Mesendoderm (in vitro differentiated cells): Measurements from ENCODE around the gene SMC1B.
A peak's percentile ranks its signal among the peaks of the same experiment; 100 is the strongest.
"Not testable (repeated sequence)": the region's sequence is repeated elsewhere in the genome, so short reads cannot be mapped to it uniquely, and the experiment has no call there.

ENCODE experiments used
- DNase-seq: peaks from one replicate; pipeline ENCODE4 v3.0.0; 2013
- H2AK5ac ChIP-seq: 2 replicates; pipeline ENCODE4 v1.6.1; 2013; ENCODE audit warnings: low read length, inconsistent platforms
- H2BK120ac ChIP-seq: 2 replicates; pipeline ENCODE4 v1.6.1; 2013; ENCODE audit warnings: low read depth, mild to moderate bottlenecking, low read length, moderate library complexity, mixed read lengths
- H2BK15ac ChIP-seq: replicated peaks from 2 replicates; pipeline ENCODE4 v1.6.1; 2013; ENCODE audit warnings: low read depth, mild to moderate bottlenecking, moderate library complexity
- H2BK5ac ChIP-seq: 2 replicates; pipeline ENCODE4 v1.6.1; 2013; ENCODE audit warnings: low read length, inconsistent platforms
- H3K18ac ChIP-seq: 2 replicates; pipeline ENCODE4 v1.6.1; 2013; ENCODE audit warnings: mild to moderate bottlenecking, low read length, mixed read lengths
- H3K23ac ChIP-seq: one replicate; pipeline ENCODE4 v1.6.1; 2013; ENCODE audit warnings: low read length
- H3K27ac ChIP-seq: 2 replicates; pipeline ENCODE4 v1.5.1; 2013; ENCODE audit warnings: low read depth, mild to moderate bottlenecking, inconsistent platforms, low read length, moderate library complexity
- H3K27me3 ChIP-seq: 2 replicates; pipeline ENCODE4 v1.6.1; 2013; ENCODE audit warnings: low read length, control low read depth, mild to moderate bottlenecking, inconsistent platforms; ENCODE audit not compliant: insufficient read depth, poor library complexity
- H3K36me3 ChIP-seq: 2 replicates; pipeline ENCODE4 v1.6.1; 2013; ENCODE audit warnings: low read length, inconsistent platforms; ENCODE audit not compliant: control insufficient read depth, insufficient read depth
- H3K4ac ChIP-seq: one replicate; pipeline ENCODE4 v1.6.1; 2013; ENCODE audit warnings: low read depth, mild to moderate bottlenecking, low read length, moderate library complexity
- H3K4me1 ChIP-seq: 2 replicates; pipeline ENCODE4 v1.6.1; 2013; ENCODE audit warnings: low read depth, low read length, inconsistent platforms; ENCODE audit not compliant: control insufficient read depth
- H3K4me2 ChIP-seq: 2 replicates; pipeline ENCODE4 v1.6.1; 2013; ENCODE audit warnings: low read length
- H3K4me3 ChIP-seq: 2 replicates; pipeline ENCODE4 v1.5.1; 2013; ENCODE audit warnings: mild to moderate bottlenecking, low read length
- H3K56ac ChIP-seq: one replicate; pipeline ENCODE4 v1.6.1; 2013; ENCODE audit warnings: low read length
- H3K79me1 ChIP-seq: 2 replicates; pipeline ENCODE4 v1.6.1; 2013; ENCODE audit warnings: low read length, inconsistent platforms
- H3K79me2 ChIP-seq: 2 replicates; pipeline ENCODE4 v1.6.1; 2013; ENCODE audit warnings: mild to moderate bottlenecking, low read length; ENCODE audit not compliant: control insufficient read depth, insufficient read depth
- H3K9ac ChIP-seq: 2 replicates; pipeline ENCODE4 v1.6.1; 2013; ENCODE audit warnings: low read length, inconsistent platforms
- H4K5ac ChIP-seq: one replicate; pipeline ENCODE4 v1.6.1; 2013; ENCODE audit warnings: low read length
- H4K8ac ChIP-seq: one replicate; pipeline ENCODE4 v1.6.1; 2013; ENCODE audit warnings: low read depth, mild to moderate bottlenecking, control low read depth, low read length, moderate library complexity
- WGBS: extraction: QIAGEN DNeasy Blood & Tissue Kit; methylation state at CpG from one replicate; pipeline ENCODE4 v1.1.7; 2013; ENCODE audit warnings: low lambda C conversion rate, missing lambda C conversion rate; ENCODE audit not compliant: insufficient coverage; ENCODE audit errors: extremely low coverage; 5-methylcytosine and 5-hydroxymethylcytosine counted together

The SMC1B gene

GRCh38 chr22:45447596-45447995, 34.2 kb upstream of the SMC1B start:
- H2BK15ac ChIP-seq, H3K56ac ChIP-seq, H3K27me3 ChIP-seq, DNase-seq, H3K36me3 ChIP-seq, H4K8ac ChIP-seq, H3K4me3 ChIP-seq, H3K18ac ChIP-seq, H2AK5ac ChIP-seq, H3K9ac ChIP-seq, H3K4me1 ChIP-seq, H3K4me2 ChIP-seq, H3K23ac ChIP-seq, H3K79me1 ChIP-seq, H3K79me2 ChIP-seq, H2BK5ac ChIP-seq, H2BK120ac ChIP-seq, H3K27ac ChIP-seq, H3K4ac ChIP-seq, H4K5ac ChIP-seq: not testable (repeated sequence)
- no CpG with 5 or more reads among the region's 4 CpGs for WGBS

DNA sequence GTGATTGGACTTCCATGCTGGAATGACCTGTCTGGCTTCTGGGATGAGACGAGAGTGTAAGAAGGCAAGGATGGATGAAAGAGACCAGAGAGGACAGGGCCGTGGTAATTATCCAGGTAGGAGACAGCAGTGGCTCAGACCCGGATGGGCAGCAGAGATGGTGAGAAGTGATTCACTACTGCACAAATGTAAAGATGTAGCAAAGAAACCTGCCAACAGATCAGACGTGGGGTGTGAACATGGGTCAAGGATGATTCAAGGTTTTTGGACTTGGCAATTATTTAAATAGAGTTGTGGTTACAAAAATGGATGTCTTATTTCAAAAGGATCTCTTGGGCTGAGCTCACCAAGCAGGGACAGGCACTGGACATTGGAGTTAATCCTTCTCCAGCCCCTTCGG, 32.8 kb upstream of the SMC1B start:
- no peak overlapping the region for H2BK5ac ChIP-seq
- peaks cover 9% of the 10 kb centered on the region for H3K4me1 ChIP-seq
- H4K8ac ChIP-seq = no peak overlapping the region
- H3K9ac ChIP-seq = no peak overlapping the region
- H3K18ac ChIP-seq = no peak overlapping the region
- no peaks in the 10 kb centered on the region for H3K36me3 ChIP-seq
- no peak overlapping the region for H3K4me2 ChIP-seq
- H4K5ac ChIP-seq = no peak overlapping the region
- no peak for DNase-seq
- no peaks in the 10 kb centered on the region for H3K27me3 ChIP-seq
- no peak overlapping the region for H3K4ac ChIP-seq
- no peak overlapping the region for H2AK5ac ChIP-seq
- H3K79me2 ChIP-seq = no peaks in the 10 kb centered on the region
- no peak overlapping the region for H3K27ac ChIP-seq
- no peak overlapping the region for H2BK120ac ChIP-seq
- no peak overlapping the region for H3K4me3 ChIP-seq
- no CpG with 5 or more reads among the region's 5 CpGs for WGBS
- no peaks in the 10 kb centered on the region for H3K79me1 ChIP-seq
- no peak overlapping the region for H3K23ac ChIP-seq
- no peak overlapping the region for H2BK15ac ChIP-seq
- no peak overlapping the region for H3K56ac ChIP-seq

DNA sequence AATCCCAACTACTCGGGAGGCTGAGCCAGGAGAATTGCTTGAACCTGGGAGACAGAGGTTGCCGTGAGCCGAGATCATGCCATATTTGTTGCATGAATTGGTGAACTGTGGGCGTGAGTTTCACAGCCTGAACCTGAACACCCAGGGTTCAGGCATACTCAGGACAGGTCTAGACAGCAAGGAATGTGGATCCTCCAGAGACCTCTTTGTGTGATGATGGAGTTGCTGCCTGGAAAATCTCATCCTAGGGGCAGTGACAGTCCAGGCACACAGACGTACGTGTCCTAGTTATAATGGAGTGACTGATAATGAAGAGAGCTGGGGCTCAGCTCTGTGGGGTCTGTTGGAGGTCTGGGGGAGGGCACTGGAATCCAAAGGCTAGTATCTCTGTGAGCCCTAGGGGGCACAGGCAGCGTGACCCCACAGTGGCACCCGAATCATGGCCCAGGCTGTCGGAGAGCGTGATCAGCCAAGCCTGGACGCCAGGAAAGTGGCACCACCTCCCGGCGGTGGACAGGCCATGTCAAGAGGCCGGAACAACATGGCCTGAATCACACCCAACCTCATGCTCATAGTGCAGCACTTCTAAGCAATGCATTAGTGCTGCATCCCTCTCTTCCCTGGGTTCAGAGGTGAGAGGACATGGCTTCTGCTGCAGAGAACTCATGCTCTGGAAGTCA, 31.8 kb upstream of the SMC1B start:
- DNase-seq = no peak
- Histone ChIP-seq H3K4me2 (no peak overlapping the region), H3K36me3 (no peaks in the 10 kb centered on the region), H3K56ac (peak overlapping the region; percentile 54), H3K23ac (peak overlapping the region; percentile 48), H2AK5ac (peak overlapping the region; percentile 68), H3K27me3 (no peaks in the 10 kb centered on the region), H2BK15ac (no peak overlapping the region), H3K79me2 (no peaks in the 10 kb centered on the region), H2BK5ac (peak overlapping the region; percentile 76), H3K9ac (no peak overlapping the region), H4K5ac (no peak overlapping the region), H3K4me3 (no peak overlapping the region), H3K18ac (no peak overlapping the region), H3K79me1 (no peaks in the 10 kb centered on the region), H2BK120ac (no peak overlapping the region), H4K8ac (no peak overlapping the region), H3K4ac (no peak overlapping the region), H3K27ac (no peak overlapping the region), H3K4me1 (peaks cover 9% of the 10 kb centered on the region)
- no CpG with 5 or more reads among the region's 14 CpGs for WGBS

GRCh38 chr22:45444168-45444567, 30.8 kb upstream of the SMC1B start:
- peak overlapping the region; percentile 12 for H2AK5ac ChIP-seq
- H2BK5ac ChIP-seq = peak overlapping the region; percentile 96
- no peak overlapping the region for H4K5ac ChIP-seq
- no peaks in the 10 kb centered on the region for H3K79me1 ChIP-seq
- no peak overlapping the region for H3K23ac ChIP-seq
- H3K9ac ChIP-seq = no peak overlapping the region
- no peaks in the 10 kb centered on the region for H3K36me3 ChIP-seq
- no peak overlapping the region for H2BK120ac ChIP-seq
- peak overlapping the region; percentile 20 for H3K27ac ChIP-seq
- peaks cover 9% of the 10 kb centered on the region for H3K4me1 ChIP-seq
- no peak overlapping the region for H4K8ac ChIP-seq
- H3K4ac ChIP-seq = peak overlapping the region; percentile 77
- H3K56ac ChIP-seq = peak overlapping the region; percentile 84
- peak; percentile 88 for DNase-seq
- H3K27me3 ChIP-seq = no peaks in the 10 kb centered on the region
- no peaks in the 10 kb centered on the region for H3K79me2 ChIP-seq
- H3K18ac ChIP-seq = peak overlapping the region; percentile 11
- no peak overlapping the region for H3K4me2 ChIP-seq
- no CpG with 5 or more reads among the region's 3 CpGs for WGBS
- no peak overlapping the region for H3K4me3 ChIP-seq
- no peak overlapping the region for H2BK15ac ChIP-seq

DNA sequence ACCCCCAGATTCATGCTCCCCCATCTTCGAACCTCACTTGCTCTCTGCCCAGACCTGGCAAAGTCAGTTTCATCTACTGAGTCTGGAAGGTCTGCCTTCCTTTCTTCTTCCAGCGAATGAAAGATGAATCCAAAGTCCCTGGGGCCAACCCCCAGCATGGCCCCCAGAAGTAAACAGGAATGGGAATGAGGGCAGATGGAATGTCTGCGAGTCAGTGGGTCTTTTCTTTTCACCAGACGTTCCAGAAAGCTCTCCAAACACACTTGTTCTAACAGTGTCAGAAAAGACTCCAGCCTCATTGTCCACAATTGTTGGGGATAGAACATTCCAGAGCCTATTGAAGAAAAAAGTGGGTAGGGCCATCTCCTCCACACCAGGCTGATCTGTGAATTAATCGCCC, 28.7 kb upstream of the SMC1B start:
- H3K18ac ChIP-seq = no peak overlapping the region
- H2BK15ac ChIP-seq = no peak overlapping the region
- H3K4me2 ChIP-seq = no peak overlapping the region
- H3K4ac ChIP-seq = no peak overlapping the region
- H3K4me1 ChIP-seq = peaks cover 9% of the 10 kb centered on the region
- no peak for DNase-seq
- no peak overlapping the region for H4K8ac ChIP-seq
- no peak overlapping the region for H3K4me3 ChIP-seq
- H2BK120ac ChIP-seq = no peak overlapping the region
- no peak overlapping the region for H4K5ac ChIP-seq
- H3K9ac ChIP-seq = no peak overlapping the region
- no peaks in the 10 kb centered on the region for H3K27me3 ChIP-seq
- H3K79me2 ChIP-seq = no peaks in the 10 kb centered on the region
- H2BK5ac ChIP-seq = no peak overlapping the region
- H3K56ac ChIP-seq = no peak overlapping the region
- H3K27ac ChIP-seq = no peak overlapping the region
- no peak overlapping the region for H3K23ac ChIP-seq
- H3K79me1 ChIP-seq = no peaks in the 10 kb centered on the region
- no peaks in the 10 kb centered on the region for H3K36me3 ChIP-seq
- H2AK5ac ChIP-seq = no peak overlapping the region
- WGBS = no CpG with 5 or more reads among the region's 5 CpGs

DNA sequence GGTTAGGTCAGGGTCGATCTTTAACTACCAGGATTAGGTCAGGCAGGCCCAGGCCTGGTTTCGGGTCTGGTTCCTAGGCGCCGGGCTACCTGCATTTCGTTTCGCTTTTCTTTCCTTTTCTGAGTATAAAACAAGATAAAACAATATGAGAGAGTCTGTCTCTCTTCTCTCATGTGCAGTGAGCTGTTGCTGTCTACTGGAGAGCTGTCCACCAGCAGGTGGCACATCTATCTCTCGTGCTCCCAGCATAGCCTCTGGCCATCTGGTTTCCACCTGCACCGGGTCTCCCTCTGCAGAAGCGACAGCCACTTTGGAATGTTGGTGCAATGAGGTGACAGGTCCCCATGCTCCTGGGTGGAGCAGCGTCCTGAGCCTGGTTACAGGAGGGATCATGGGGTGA, 27.7 kb upstream of the SMC1B start:
- no peak overlapping the region for H3K4me2 ChIP-seq
- no peak overlapping the region for H2BK5ac ChIP-seq
- H2AK5ac ChIP-seq = no peak overlapping the region
- no peak overlapping the region for H3K18ac ChIP-seq
- H4K8ac ChIP-seq = no peak overlapping the region
- no peaks in the 10 kb centered on the region for H3K79me2 ChIP-seq
- no peak overlapping the region for H3K56ac ChIP-seq
- no peaks in the 10 kb centered on the region for H3K36me3 ChIP-seq
- no peak overlapping the region for H2BK15ac ChIP-seq
- peak; percentile 84 for DNase-seq
- no peaks in the 10 kb centered on the region for H3K79me1 ChIP-seq
- no peak overlapping the region for H3K4me3 ChIP-seq
- no peak overlapping the region for H3K4ac ChIP-seq
- H3K9ac ChIP-seq = no peak overlapping the region
- H2BK120ac ChIP-seq = no peak overlapping the region
- no peak overlapping the region for H3K23ac ChIP-seq
- H3K27me3 ChIP-seq = no peaks in the 10 kb centered on the region
- no peak overlapping the region for H4K5ac ChIP-seq
- no CpG with 5 or more reads among the region's 10 CpGs for WGBS
- peaks cover 9% of the 10 kb centered on the region for H3K4me1 ChIP-seq
- H3K27ac ChIP-seq = no peak overlapping the region
